Endothelial cell of umbilical vein (primary cell): ENCODE results near the gene MED13. TPM values are rescaled to one million over a fixed set of nuclear protein-coding genes. Genes with fewer than 3 reads are reported as not detected.

ENCODE experiments used
- BruUV-seq: library from RNA; stranded (reverse); fragments of 400-500 nt; replicated peaks from 2 replicates; lab custom pipeline; 2021; lab: Mats Ljungman, UMichigan
- CTCF ChIA-PET: fragments of 300-600, 350-600 bp; sonication (Branson Sonifier 250); formaldehyde crosslinking; loops from one replicate; lab custom pipeline; 2021; ENCODE audit warnings: antibody characterized with exemption, inconsistent platforms; lab: Charles Lee
- POLR2A ChIA-PET: fragments of 300-600, 350-600 bp; sonication (Branson Sonifier 250); formaldehyde crosslinking; loops from one replicate; lab custom pipeline; 2021; ENCODE audit warnings: antibody characterized with exemption, inconsistent platforms; lab: Charles Lee
- DNase-seq: peaks from one replicate; pipeline ENCODE4 v3.0.0-alpha.2; 2011; ENCODE audit warnings: low read depth, low spot score
- FAIRE-seq: peaks from 2 replicates; lab custom pipeline; 2011; peaks lifted over from hg19 to GRCh38; lab: Jason Lieb, UNC
- H2AFZ ChIP-seq: 2 replicates; pipeline ENCODE4 v1.6.0; 2012; ENCODE audit warnings: low read depth, low read length, control low read depth, inconsistent platforms
- H3K27ac ChIP-seq: 2 replicates; pipeline ENCODE4 v1.5.1; 2011; ENCODE audit warnings: low read depth, mild to moderate bottlenecking, control low read depth, low read length, moderate library complexity; ENCODE audit not compliant: insufficient read depth
- H3K27me3 ChIP-seq, 2 experiments: 2 replicates each; pipeline versions ENCODE4 v1.6.0 to v1.6.1; 2011; ENCODE audit warnings: low read length in 2 of 2, mixed read lengths in 1 of 2; ENCODE audit not compliant: control insufficient read depth in 2 of 2, insufficient read depth in 2 of 2
- H3K36me3 ChIP-seq, 2 experiments: 2 replicates in 1 of 2; 3 replicates in 1 of 2; pipeline ENCODE4 v1.5.1; 2011; ENCODE audit warnings: low read length in 2 of 2, mild to moderate bottlenecking in 1 of 2, moderate library complexity in 1 of 2; ENCODE audit not compliant: control insufficient read depth in 2 of 2, insufficient read depth in 2 of 2; ENCODE audit errors: extremely low read depth in 1 of 2
- H3K4me1 ChIP-seq: 3 replicates; pipeline ENCODE4 v1.5.1; 2011; ENCODE audit warnings: mild to moderate bottlenecking, low read length; ENCODE audit not compliant: control insufficient read depth, insufficient read depth; ENCODE audit errors: extremely low read depth
- H3K4me2 ChIP-seq: 2 replicates; pipeline ENCODE4 v1.6.1; 2011; ENCODE audit warnings: low read length, control low read depth, mixed read lengths; ENCODE audit not compliant: insufficient read depth
- H3K4me3 ChIP-seq, 3 experiments: fragments of 200-600 bp in 1 of 3; sonication (generic), shearing (Covaris generic) in 1 of 3; replicated peaks in 1 of 3; 2 replicates each; pipeline ENCODE4 v1.5.1; 2011 to 2016; ENCODE audit warnings: control low read depth in 3 of 3, low read length in 3 of 3, mild to moderate bottlenecking in 2 of 3, inconsistent platforms in 1 of 3, low read depth in 1 of 3, moderate library complexity in 1 of 3; ENCODE audit not compliant: insufficient read depth in 1 of 3
- H3K79me2 ChIP-seq: 2 replicates; pipeline ENCODE4 v1.6.0; 2012; ENCODE audit warnings: low read length, inconsistent platforms; ENCODE audit not compliant: control insufficient read depth, insufficient read depth
- H3K9ac ChIP-seq: replicated peaks from 2 replicates; pipeline ENCODE3; 2011; ENCODE audit warnings: low read length, control low read depth; ENCODE audit not compliant: insufficient read depth; ENCODE audit errors: extremely low read depth
- H3K9me1 ChIP-seq: replicated peaks from 3 replicates; pipeline ENCODE4 v1.6.0; 2011; ENCODE audit warnings: mild to moderate bottlenecking, low read length; ENCODE audit not compliant: control insufficient read depth, insufficient read depth; ENCODE audit errors: extremely low read depth
- H3K9me3 ChIP-seq: replicated peaks from 2 replicates; pipeline ENCODE4 v1.5.1; 2012; ENCODE audit warnings: low read length, inconsistent platforms; ENCODE audit not compliant: control insufficient read depth, insufficient read depth
- H4K20me1 ChIP-seq: replicated peaks from 2 replicates; pipeline ENCODE3; 2011; ENCODE audit warnings: mild to moderate bottlenecking, low read length; ENCODE audit not compliant: control insufficient read depth, insufficient read depth; ENCODE audit errors: extremely low read depth
- CTCF ChIP-seq, 2 donors: IDR thresholded peaks; 1 replicate in 1 of 2; 2 replicates in 1 of 2; pipeline ENCODE4 v1.5.1; 2011; ENCODE audit warnings: low read length in 2 of 2, mild to moderate bottlenecking in 2 of 2, moderate library complexity in 2 of 2, control low read depth in 1 of 2, inconsistent platforms in 1 of 2, low read depth in 1 of 2; ENCODE audit not compliant: insufficient read depth in 1 of 2; ENCODE audit errors: extremely low read depth in 1 of 2
- EZH2 ChIP-seq: IDR thresholded peaks from 2 replicates; pipeline ENCODE4 v1.6.1; 2012; ENCODE audit warnings: borderline replicate concordance, low read depth, mild to moderate bottlenecking, moderate library complexity, low read length, inconsistent platforms; ENCODE audit not compliant: severe bottlenecking
- FOS ChIP-seq: IDR thresholded peaks from 2 replicates; pipeline ENCODE4 v1.6.1; 2011; ENCODE audit warnings: mild to moderate bottlenecking, low read length, moderate library complexity, borderline replicate concordance; ENCODE audit not compliant: insufficient read depth
- GATA2 ChIP-seq: IDR thresholded peaks from 2 replicates; pipeline ENCODE4 v1.7.0; 2011; ENCODE audit warnings: low read depth, mild to moderate bottlenecking, moderate library complexity, mixed read lengths, low read length; ENCODE audit not compliant: insufficient read length, insufficient read depth
- JUN ChIP-seq: IDR thresholded peaks from 2 replicates; pipeline ENCODE4 v1.6.1; 2011; ENCODE audit warnings: borderline replicate concordance, low read depth; ENCODE audit not compliant: insufficient read length, insufficient read depth
- MAX ChIP-seq: IDR thresholded peaks from 2 replicates; pipeline ENCODE4 v1.6.1; 2011; ENCODE audit not compliant: insufficient read depth, insufficient read length
- MYC ChIP-seq: IDR thresholded peaks from one replicate; pipeline ENCODE4 v1.6.1; 2011; ENCODE audit warnings: mild to moderate bottlenecking, low read depth, low read length
- POLR2A ChIP-seq: IDR thresholded peaks from 2 replicates; pipeline ENCODE4 v1.6.1; 2012; ENCODE audit warnings: low read depth, mild to moderate bottlenecking, control low read depth, low read length
- POLR2AphosphoS5 ChIP-seq: IDR thresholded peaks from 2 replicates; pipeline ENCODE4 v1.6.1; 2012; ENCODE audit warnings: low read depth, mild to moderate bottlenecking, control low read depth, low read length, moderate library complexity; ENCODE audit not compliant: insufficient read depth
- dilution Hi-C: fragments of 300-500 bp; cut with MboI; formaldehyde crosslinking; loops from one replicate; pipeline ENCODE4 v1.15.0; 2019; ENCODE audit warnings: low sequenced_read_pairs; ENCODE audit not compliant: extremely low pct_ligation_motif_present
- intact Hi-C: fragments of 100-400 bp; cut with micrococcal nuclease; formaldehyde crosslinking; loops from one replicate; pipeline ENCODE4 v1.10.0; 2022
- polyA plus RNA-seq, 4 experiments: library from polyadenylated mRNA; depleted of rRNA in 3 of 4; stranded (reverse) in 3 of 4; unstranded in 1 of 4; fragments of >200 nt; gene quantifications; 2 replicates each; pipeline versions ENCODE4 v1.2.1 to v1.2.3, GENCODE V29; 2011 to 2012; ENCODE audit warnings: missing spikeins in 1 of 4
- total RNA-seq: library from RNA; stranded (reverse); gene quantifications from 2 replicates; pipeline ENCODE4 v1.2.3, GENCODE V29; 2021

The MED13 gene
- total and polyA plus RNA-seq, 2 donors (not counting 3 experiments of a cell fraction or from before 2014, with no cell fraction given) = 11.6 to 49.6 TPM

- Histone ChIP-seq H3K4me2 (no peak overlapping the region), H3K27me3 (no peaks in the 10 kb centered on the region), H4K20me1 (no peaks in the 10 kb centered on the region), H3K9me1 (no peaks in the 10 kb centered on the region), H3K4me1 (no peaks in the 10 kb centered on the region), H2AFZ (no peak overlapping the region), H3K9ac (no peak overlapping the region), H3K79me2 (no peaks in the 10 kb centered on the region), H3K4me3 (no peak overlapping the region), H3K9me3 (no peaks in the 10 kb centered on the region), H3K27ac (no peak overlapping the region), H3K36me3 (peaks cover 0 to 3% of the 10 kb centered on the region in 2 experiments)
- intact Hi-C loops (no loop called here), dilution Hi-C loops (no loop called here)
- no peak for FAIRE-seq
- TF ChIP-seq GATA2 (no peak), JUN (no peak), CTCF (IDR thresholded peaks at IDR 0.05; ENCODE audit: extremely low read depth in 1 of 2, insufficient read depth in 1 of 2, low read depth in 1 of 2, low read length in 2 of 2) (no peak), MYC (no peak), POLR2AphosphoS5 (no peak), POLR2A (no peak), EZH2 (no peak), MAX (no peak), FOS (no peak)
- no peak for DNase-seq
- BruUV-seq = no TSS peak
- ChIA-PET CTCF (no interaction called here), POLR2A (no interaction called here)
Measured at GRCh38 chr17:61904094-61904710, 160.9 kb downstream of the MED13 start.
